PC-9 (cell line): Measurements from ENCODE around the gene PLXNC1. TPM values are rescaled to one million over a fixed set of nuclear protein-coding genes. Genes with fewer than 3 reads are reported as not detected.

Experiments used
- BruUV-seq: library from RNA; stranded (reverse); fragments of 400-500 nt; replicated peaks from 2 replicates; lab custom pipeline; 2021; lab: Mats Ljungman, UMichigan
- CTCF ChIA-PET: fragments of 300-600 bp; sonication (Branson Sonifier 250); formaldehyde crosslinking; loops from one replicate; lab custom pipeline; 2022; ENCODE audit warnings: antibody characterized with exemption; lab: Charles Lee
- POLR2A ChIA-PET: fragments of 300-600 bp; sonication (Branson Sonifier 250); formaldehyde crosslinking; loops from one replicate; lab custom pipeline; 2022; ENCODE audit warnings: antibody characterized with exemption; ENCODE audit not compliant: unreplicated experiment; lab: Charles Lee
- DNase-seq, 2 experiments: peaks; one replicate each; pipeline versions ENCODE4 v3.0.0 to v3.0.0-alpha.2; 2015 to 2022; ENCODE audit warnings: mixed read lengths in 1 of 2
- H2AFZ ChIP-seq: fragments of 200-600 bp; sonication (generic); 2 replicates; pipeline ENCODE4 v1.8.1; 2017; ENCODE audit warnings: antibody characterized with exemption
- H3F3A ChIP-seq: fragments of 200-600 bp; sonication (generic); 2 replicates; pipeline ENCODE4 v1.8.1; 2017; ENCODE audit warnings: antibody characterized with exemption, mild to moderate bottlenecking, low read depth; ENCODE audit not compliant: insufficient read depth
- H3K27ac ChIP-seq: fragments of 200-600 bp; sonication (generic); 2 replicates; pipeline ENCODE4 v1.6.1; 2016; ENCODE audit warnings: mixed run types
- H3K27me3 ChIP-seq: fragments of 200-600 bp; sonication (generic); 2 replicates; pipeline ENCODE4 v1.6.1; 2016; ENCODE audit warnings: low read depth, mixed run types; ENCODE audit not compliant: insufficient read depth
- H3K36me3 ChIP-seq: fragments of 200-600 bp; sonication (generic); 2 replicates; pipeline ENCODE4 v1.6.1; 2016; ENCODE audit warnings: low read depth, mixed run types
- H3K4me1 ChIP-seq: fragments of 200-600 bp; sonication (generic); replicated peaks from 2 replicates; pipeline ENCODE4 v1.6.1; 2016; ENCODE audit warnings: mixed run types; ENCODE audit not compliant: insufficient read depth
- H3K4me2 ChIP-seq: fragments of 200-600 bp; sonication (generic); 2 replicates; pipeline ENCODE4 v1.6.1; 2017; ENCODE audit warnings: mixed run types
- H3K4me3 ChIP-seq: fragments of 200-600 bp; sonication (generic); 2 replicates; pipeline ENCODE4 v1.6.1; 2016; ENCODE audit warnings: mixed run types
- H3K79me2 ChIP-seq: fragments of 200-600 bp; sonication (generic); 2 replicates; pipeline ENCODE4 v1.6.1; 2017; ENCODE audit warnings: low read depth, mixed run types
- H3K9me2 ChIP-seq: fragments of 200-600 bp; sonication (generic); 2 replicates; pipeline ENCODE4 v1.8.1; 2017; ENCODE audit warnings: mild to moderate bottlenecking; ENCODE audit not compliant: insufficient read depth
- H3K9me3 ChIP-seq: fragments of 200-600 bp; sonication (generic); 2 replicates; pipeline ENCODE4 v1.8.1; 2016; ENCODE audit warnings: low read depth; ENCODE audit not compliant: insufficient read depth
- H4K20me1 ChIP-seq: fragments of 200-600 bp; sonication (generic); 2 replicates; pipeline ENCODE4 v1.8.1; 2017; ENCODE audit not compliant: insufficient read depth
- CTCF ChIP-seq: fragments of 200-600 bp; sonication (generic); conservative IDR thresholded peaks from 2 replicates; pipeline ENCODE4 v1.6.1; 2017; ENCODE audit warnings: mixed run types, antibody characterized with exemption, mild to moderate bottlenecking, moderate library complexity
- EZH2 ChIP-seq: fragments of 200-600 bp; sonication (generic); IDR thresholded peaks from 2 replicates; pipeline ENCODE4 v1.8.0; 2017; ENCODE audit warnings: antibody characterized with exemption, low read depth
- intact Hi-C: fragments of 100-400 bp; cut with micrococcal nuclease; formaldehyde crosslinking; loops from one replicate; pipeline ENCODE4 v1.10.0; 2022; ENCODE audit not compliant: unreplicated experiment
- total RNA-seq: library from RNA; stranded (reverse); gene quantifications from 2 replicates; pipeline ENCODE4 v1.2.3, GENCODE V29; 2021

Gene PLXNC1
- total RNA-seq, 1 experiment from 2014 or later = 2.3 TPM

GRCh38 chr12:94109160-94109559 is 39.2 kb upstream of the PLXNC1 start:
- Histone ChIP-seq H3K4me2 (no peak overlapping the region), H3K4me3 (no peak overlapping the region), H3K4me1 (peaks cover under 1% of the 10 kb centered on the region; the same call in 1 of the 2 replicates), H3K27ac (no peak overlapping the region), H3K9me2 (no peaks in the 10 kb centered on the region), H3K27me3 (no peaks in the 10 kb centered on the region; the same call in 1 of the 2 replicates), H3F3A (no peaks in the 10 kb centered on the region), H4K20me1 (no peaks in the 10 kb centered on the region), H3K9me3 (no peaks in the 10 kb centered on the region), H3K79me2 (no peaks in the 10 kb centered on the region), H2AFZ (no peak overlapping the region), H3K36me3 (no peaks in the 10 kb centered on the region)
- intact Hi-C loops = no loop called here
- CTCF ChIA-PET = no interaction called here
- TF ChIP-seq CTCF (no peak), EZH2 (no peak)
- no peak for DNase-seq
- BruUV-seq = no TSS peak
- POLR2A ChIA-PET = no interaction called here

DNA sequence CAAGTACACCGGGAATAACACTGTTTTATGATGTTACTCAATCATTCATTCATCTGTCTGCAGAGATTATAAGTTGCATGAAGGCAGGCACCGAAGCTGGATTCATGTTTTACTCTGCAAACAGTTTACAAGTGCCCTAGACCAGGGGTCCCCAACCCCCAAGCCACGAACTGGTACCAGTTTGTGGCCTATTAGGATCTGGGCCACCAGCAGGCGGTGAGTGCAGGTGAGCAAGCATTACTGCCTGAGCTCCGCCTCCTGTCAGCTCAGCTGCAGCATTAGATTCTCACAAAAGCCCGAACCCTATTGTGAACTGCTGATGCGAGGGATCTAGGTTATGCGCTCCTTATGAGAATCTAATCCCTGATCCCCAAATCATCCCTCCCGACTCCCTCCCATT is 38.1 kb upstream of the PLXNC1 start:
- Histone ChIP-seq H4K20me1 (no peaks in the 10 kb centered on the region), H3K27me3 (no peaks in the 10 kb centered on the region; the same call in 1 of the 2 replicates), H3K9me2 (no peaks in the 10 kb centered on the region), H3K27ac (no peak overlapping the region), H3K4me3 (no peak overlapping the region), H2AFZ (no peak overlapping the region), H3F3A (no peaks in the 10 kb centered on the region), H3K9me3 (no peaks in the 10 kb centered on the region), H3K79me2 (no peaks in the 10 kb centered on the region), H3K4me2 (no peak overlapping the region), H3K36me3 (no peaks in the 10 kb centered on the region), H3K4me1 (no peaks in the 10 kb centered on the region)
- no TSS peak for BruUV-seq
- intact Hi-C loops = no loop called here
- CTCF ChIA-PET = interaction anchor here (0.7 kb wide), 1 partner anchor 599 kb away, joined by 3 read pairs; no protein-coding TSS in a partner anchor
- no peak for DNase-seq
- no peak for TF ChIP-seq EZH2
- TF ChIP-seq CTCF = no peak
- POLR2A ChIA-PET = no interaction called here

DNA sequence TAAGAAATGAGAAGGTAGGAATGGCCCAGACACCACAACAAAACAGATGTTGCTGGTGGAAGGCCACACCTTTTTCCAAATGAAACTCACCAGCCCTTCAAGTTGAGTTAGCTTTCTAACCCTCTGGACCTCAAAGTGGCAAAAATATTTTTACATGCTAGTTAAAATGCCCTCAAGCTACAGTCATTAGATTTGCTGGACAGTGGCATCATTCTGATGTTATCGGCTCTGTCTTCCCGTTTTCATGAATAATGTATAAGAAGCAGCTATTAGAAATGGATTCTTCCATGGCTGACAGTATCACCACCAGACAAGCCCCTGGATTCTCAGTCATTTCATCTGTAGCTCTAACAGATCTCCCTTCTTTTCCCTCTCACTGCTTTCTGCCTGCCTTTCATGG is 37.1 kb upstream of the PLXNC1 start:
- no TSS peak for BruUV-seq
- Histone ChIP-seq H2AFZ (no peak overlapping the region), H3K27me3 (no peaks in the 10 kb centered on the region; the same call in 1 of the 2 replicates), H3K27ac (no peak overlapping the region), H3K4me3 (no peak overlapping the region), H3K4me2 (no peak overlapping the region), H3K9me3 (no peaks in the 10 kb centered on the region), H3K4me1 (no peaks in the 10 kb centered on the region), H4K20me1 (no peaks in the 10 kb centered on the region), H3K9me2 (no peaks in the 10 kb centered on the region), H3K79me2 (no peaks in the 10 kb centered on the region), H3F3A (no peaks in the 10 kb centered on the region), H3K36me3 (no peaks in the 10 kb centered on the region)
- POLR2A ChIA-PET = no interaction called here
- DNase-seq = no peak
- CTCF ChIA-PET = no interaction called here
- intact Hi-C loops = no loop called here
- no peak for TF ChIP-seq CTCF
